HG02870 (cell line): ENCODE measurements around the gene GAB1.

Experiments
- ATAC-seq: cut with Tn5 transposase; IDR thresholded peaks from one replicate; pipeline ENCODE4 v1.9.1; 2021; ENCODE audit warnings: mild to moderate bottlenecking, moderate library complexity; ENCODE audit not compliant: unreplicated experiment

Gene GAB1

DNA sequence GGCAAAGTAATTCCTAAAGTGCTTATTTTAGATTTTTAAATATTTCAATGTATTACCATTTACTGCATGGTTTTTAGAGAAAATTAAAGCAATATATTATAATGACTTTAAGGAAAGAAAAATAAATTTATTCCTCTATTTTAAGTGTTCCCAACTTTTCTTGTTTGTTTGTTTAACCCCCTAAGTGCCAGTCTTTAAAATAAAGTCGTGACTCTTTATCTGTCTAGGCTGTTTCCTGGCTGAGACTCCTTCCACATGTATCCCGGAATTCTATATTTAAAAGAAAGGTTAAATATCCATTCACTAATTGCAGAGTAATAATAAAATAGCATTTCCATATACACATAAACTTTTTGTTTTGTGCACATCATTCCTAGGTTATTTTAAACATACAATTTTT lies 71.2 kb downstream of the GAB1 start:
- ATAC-seq: no peak

GRCh38 chr4:143410015-143410414 lies 73.3 kb downstream of the GAB1 start:
- no peak for ATAC-seq

GRCh38 chr4:143411527-143412419 lies 75.1 kb downstream of the GAB1 start:
- ATAC-seq: no peak

DNA sequence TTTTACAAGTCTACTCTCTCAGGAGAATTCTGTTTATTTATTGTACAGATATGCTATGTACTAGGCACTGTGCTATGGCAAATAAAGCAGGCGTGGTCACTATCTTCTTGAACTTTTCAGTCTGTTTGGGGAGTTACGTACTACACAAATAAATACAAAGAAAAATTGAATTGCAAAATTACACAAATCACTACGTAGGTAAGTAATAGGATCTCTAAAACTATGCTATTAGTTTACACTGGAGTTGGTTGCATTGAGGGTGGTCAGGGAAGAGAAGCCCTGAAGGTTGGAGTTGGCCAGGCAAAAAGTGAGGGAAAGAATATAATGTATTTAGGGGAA lies 75.7 kb downstream of the GAB1 start:
- no peak for ATAC-seq

GRCh38 chr4:143417679-143418403 lies 81.2 kb downstream of the GAB1 start:
- peak; percentile 82 for ATAC-seq

DNA sequence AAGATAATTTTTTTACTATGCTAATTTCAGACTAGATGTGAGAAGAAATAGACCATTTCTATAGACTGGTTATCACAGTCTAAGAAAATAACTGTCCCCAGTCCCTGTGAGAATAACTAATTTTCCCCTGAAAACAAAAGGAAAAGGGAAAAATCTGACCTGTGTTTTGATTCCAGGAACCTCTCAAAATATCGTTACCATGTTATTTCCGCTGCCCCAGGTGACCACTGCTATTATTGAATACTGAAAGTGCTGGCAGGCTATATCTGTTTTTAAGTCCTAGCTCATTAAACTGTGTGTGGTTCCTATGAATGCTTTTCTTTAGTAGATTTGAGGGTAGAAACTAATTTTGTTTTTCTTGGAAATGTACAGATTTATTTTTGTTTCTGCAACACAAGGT lies 83.6 kb downstream of the GAB1 start:
- no peak for ATAC-seq

GRCh38 chr4:143421609-143422008 lies 84.9 kb downstream of the GAB1 start:
- no peak for ATAC-seq

- no peak for ATAC-seq
Observed at GRCh38 chr4:143424276-143424675, 87.6 kb downstream of the GAB1 start.

DNA sequence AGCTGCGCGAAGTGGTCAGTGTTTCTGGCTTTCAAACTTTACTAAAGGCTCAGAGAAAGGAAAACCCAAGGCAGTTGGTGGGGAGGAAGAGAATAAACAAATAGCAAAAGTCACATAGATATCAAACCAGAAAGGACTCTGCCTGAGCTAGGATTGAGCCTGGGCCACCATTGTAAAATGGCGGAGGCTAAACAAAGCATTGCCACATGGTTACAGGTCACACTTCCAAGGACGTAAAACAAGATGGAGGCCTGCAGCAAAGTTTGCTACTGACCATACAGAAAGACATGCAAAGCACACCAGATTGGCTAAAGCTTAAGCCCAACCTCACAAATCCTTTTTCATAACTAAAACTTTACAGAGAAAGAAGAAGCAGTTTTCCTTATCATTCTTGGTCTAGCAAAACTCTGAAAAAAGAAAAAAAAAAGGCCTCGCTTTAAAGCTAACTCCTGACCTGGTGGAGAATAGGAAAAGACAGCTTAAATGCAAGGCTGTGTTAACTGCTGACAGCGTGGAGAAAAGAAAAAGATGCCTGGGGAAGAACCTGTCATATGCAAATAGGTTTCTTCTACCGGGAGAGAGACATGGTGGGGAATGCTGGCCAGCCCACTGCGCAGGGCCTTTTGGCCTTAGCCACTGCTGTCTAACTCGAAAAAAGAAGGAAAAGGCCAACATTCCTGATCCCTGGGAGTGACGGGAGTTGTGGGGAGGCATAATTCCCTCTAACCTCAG lies 95.0 kb downstream of the GAB1 start:
- ATAC-seq: no peak

- ATAC-seq: no peak
Observed at GRCh38 chr4:143432258-143432591, 95.5 kb downstream of the GAB1 start.

DNA sequence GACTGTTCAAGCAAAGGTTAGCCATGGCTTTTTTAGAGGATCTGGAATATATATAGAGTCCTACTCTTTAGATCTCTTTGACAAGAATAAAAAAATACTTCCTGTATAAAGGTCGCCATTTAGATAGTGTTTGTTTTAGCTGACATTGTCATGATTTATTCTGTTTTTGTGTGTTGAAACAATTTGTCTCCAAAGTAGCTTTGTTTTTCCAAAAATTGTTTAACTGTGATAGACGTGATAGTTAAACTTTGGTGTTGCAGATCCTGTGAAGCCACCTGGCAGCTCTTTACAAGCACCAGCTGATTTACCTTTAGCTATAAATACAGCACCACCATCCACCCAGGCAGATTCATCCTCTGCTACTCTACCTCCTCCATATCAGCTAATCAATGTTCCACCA lies 96.6 kb downstream of the GAB1 start:
- no peak for ATAC-seq

DNA sequence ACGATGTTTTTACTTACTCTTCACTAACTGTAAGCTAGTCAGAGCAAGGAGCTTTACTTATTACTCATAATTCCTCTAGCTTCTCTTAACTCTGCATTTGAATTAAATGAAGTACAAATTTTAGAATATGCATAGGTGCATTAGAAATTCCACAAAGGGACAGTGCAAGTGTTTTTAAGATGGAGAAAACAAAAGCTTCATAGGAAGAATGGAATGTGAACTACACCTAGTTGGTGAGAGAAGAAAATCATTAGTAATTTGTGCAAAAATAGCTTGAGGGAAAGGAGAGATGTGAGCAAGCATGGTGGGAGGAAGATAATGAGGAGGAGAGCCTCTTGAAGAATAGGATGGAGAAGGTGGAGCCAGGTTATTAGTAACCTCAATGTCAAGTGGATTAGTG lies 99.3 kb downstream of the GAB1 start:
- no peak for ATAC-seq

DNA sequence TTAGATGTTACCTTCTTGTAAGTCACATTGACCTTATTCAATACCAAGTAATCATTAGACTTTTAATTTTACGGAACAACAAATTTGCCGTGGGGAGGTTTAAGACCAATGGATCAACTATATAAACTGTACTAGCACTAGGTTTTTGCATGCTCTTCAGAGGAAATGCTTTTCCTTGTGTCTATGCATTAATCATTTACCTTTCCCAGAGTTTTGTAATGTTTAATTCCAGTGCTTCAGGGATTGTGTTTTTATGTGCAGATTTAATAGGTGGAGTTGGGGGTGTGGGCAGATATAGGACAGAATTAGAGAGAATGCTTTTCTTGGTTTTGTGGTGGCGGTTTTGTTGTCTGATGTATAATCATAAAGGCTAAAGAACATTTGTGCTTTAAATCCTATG lies 100.8 kb downstream of the GAB1 start:
- ATAC-seq: no peak

- no peak for ATAC-seq
Observed at GRCh38 chr4:143437937-143438336, 101.3 kb downstream of the GAB1 start.

- no peak for ATAC-seq
Observed at GRCh38 chr4:143438710-143439109, 102.0 kb downstream of the GAB1 start.

GRCh38 chr4:143441109-143441508 lies 104.4 kb downstream of the GAB1 start:
- no peak for ATAC-seq

DNA sequence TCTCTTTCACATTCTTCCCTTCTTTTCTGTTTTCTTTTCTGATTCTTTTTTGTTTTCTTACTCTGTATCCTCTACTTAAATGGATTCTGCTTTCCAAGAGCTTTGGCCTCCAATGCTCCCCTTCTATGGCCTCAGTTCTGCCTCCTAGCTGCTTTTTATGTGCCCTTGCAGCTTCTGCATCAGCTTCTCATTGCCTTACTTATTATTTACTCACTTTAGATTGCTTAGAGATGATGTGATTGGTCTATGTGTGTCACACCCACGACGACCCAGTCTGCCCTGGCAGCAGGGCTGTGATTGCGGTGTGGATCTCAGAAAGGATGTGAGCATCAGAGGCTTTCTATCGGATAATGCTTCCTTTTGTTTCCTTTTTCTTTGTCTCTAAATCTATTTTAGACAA lies 105.0 kb downstream of the GAB1 start:
- ATAC-seq: no peak

DNA sequence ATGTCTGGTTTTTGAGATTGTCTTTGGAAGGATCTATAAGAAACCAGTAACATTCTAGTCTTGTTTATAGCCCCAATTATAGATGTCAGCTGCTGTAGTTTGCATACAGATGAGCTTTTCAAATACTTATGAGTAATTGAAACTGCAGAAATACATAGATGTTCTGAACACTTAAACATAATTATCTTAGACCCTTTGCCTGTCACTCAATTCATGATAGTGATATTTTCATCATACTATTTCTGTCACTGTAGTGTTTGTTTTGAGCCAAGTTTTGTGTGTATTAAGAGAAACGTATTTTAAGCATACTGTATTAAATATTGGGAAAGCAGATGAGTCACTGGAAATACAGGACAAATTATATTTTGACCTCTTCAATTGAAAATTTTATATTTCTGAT lies 107.1 kb downstream of the GAB1 start:
- no peak for ATAC-seq

DNA sequence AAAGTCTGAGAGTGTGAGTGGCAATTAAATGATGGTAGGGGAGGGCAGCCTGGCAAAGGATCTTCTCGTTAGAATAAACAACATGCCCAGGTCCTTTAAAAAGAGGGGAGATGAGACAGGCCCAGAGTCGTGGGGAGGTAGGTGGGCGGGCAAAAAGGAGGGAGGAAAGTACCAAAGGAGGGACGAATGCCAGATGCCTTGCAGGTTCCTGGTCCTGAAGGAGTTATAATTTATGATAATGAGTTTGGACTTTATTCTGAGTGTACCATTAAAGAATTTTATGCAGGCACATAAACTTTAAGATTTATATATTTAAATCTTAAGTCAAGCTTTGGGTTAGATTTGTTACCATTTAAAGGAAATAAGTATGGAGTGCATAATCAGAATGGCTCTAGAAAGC lies 114.5 kb downstream of the GAB1 start:
- no peak for ATAC-seq

GRCh38 chr4:143455211-143455610 lies 118.5 kb downstream of the GAB1 start:
- ATAC-seq: no peak

- ATAC-seq: no peak
Observed at GRCh38 chr4:143458966-143459365, 122.3 kb downstream of the GAB1 start.
